ENCODE data around the gene PRKG1. TPM values are rescaled to one million over a fixed set of nuclear protein-coding genes. Genes with fewer than 3 reads are reported as not detected.

PRKG1 gene
- total RNA-seq, 2 donors from 2014 or later, result 17.8 to 31.1 TPM

DNA sequence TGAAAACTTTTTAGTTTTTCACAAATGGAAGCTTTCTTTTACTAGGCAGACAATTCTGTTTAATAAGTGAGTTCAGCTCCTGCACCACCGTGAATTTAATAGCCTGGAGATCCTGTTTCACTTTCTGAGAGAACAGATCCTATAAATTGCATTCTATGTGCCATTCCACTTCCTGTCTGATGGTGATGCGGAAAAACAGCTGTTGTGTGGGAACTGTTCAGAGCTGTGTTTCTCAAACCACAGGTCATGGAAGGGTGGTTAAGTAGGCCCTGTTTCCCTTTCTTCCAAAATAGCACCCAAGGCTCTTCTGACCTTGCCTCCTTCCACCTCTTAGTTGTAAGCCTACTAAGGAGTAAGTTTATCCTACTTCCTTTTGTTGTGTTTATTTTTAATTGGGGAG lies 1142.6 kb downstream of the PRKG1 start:
- no peak for DNase-seq (ENCODE audit: low spot score)
- Histone ChIP-seq H3K4me1 (no peaks in the 10 kb centered on the region), H3K27me3 (no peaks in the 10 kb centered on the region), H3K27ac (no peak overlapping the region), H3K4me3 (no peak overlapping the region), H3K36me3 (no peaks in the 10 kb centered on the region), H3K9me3 (no peaks in the 10 kb centered on the region)
- TF ChIP-seq, protein P1, sequence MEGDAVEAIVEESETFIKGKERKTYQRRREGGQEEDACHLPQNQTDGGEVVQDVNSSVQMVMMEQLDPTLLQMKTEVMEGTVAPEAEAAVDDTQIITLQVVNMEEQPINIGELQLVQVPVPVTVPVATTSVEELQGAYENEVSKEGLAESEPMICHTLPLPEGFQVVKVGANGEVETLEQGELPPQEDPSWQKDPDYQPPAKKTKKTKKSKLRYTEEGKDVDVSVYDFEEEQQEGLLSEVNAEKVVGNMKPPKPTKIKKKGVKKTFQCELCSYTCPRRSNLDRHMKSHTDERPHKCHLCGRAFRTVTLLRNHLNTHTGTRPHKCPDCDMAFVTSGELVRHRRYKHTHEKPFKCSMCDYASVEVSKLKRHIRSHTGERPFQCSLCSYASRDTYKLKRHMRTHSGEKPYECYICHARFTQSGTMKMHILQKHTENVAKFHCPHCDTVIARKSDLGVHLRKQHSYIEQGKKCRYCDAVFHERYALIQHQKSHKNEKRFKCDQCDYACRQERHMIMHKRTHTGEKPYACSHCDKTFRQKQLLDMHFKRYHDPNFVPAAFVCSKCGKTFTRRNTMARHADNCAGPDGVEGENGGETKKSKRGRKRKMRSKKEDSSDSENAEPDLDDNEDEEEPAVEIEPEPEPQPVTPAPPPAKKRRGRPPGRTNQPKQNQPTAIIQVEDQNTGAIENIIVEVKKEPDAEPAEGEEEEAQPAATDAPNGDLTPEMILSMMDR (IDR thresholded peaks at IDR 0.05), result no peak

DNA sequence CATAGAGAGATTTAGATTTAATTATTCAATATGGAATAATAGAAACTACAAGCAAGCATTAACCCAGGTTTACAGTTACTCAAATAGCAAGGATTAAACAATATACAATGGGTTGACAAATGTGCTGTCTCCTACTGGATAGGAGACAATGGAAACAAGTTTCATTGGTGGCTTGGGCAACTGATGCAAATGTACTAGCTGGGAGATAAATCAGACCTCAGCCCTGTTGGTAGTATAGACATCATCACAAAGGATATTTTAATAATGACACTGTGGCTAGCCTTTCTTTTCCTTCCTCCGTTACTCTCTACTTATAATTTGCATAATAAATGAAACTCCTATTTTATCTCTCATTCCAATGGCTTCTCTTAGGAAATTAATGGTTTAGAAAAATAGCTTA lies 1143.2 kb downstream of the PRKG1 start:
- no peaks in the 10 kb centered on the region for H3K9me3 ChIP-seq
- H3K27ac ChIP-seq, result no peak overlapping the region
- no peaks in the 10 kb centered on the region for H3K4me1 ChIP-seq
- H3K36me3 ChIP-seq, result no peaks in the 10 kb centered on the region
- TF ChIP-seq, protein P1 (IDR thresholded peaks at IDR 0.05), result no peak
- no peak overlapping the region for H3K4me3 ChIP-seq
- no peak for DNase-seq (ENCODE audit: low spot score)
- H3K27me3 ChIP-seq, result no peaks in the 10 kb centered on the region

DNA sequence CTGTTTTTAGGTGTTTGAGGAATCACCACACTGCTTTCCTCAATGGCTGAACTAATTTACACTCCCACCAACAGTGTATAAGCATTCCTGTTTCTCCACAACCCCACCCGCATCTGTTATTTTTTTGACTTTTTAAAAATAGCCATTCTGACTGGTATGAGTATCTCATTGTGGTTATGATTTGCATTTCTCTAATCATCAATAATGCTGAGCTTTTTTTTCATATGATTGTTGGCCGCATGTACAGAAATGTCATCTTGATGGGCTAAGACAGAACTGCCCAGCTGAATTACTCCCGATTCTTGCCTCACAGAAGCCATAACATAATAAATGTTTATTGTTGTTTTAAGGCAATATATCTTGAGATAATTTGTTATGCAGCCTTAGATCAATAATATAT lies 1146.7 kb downstream of the PRKG1 start:
- Histone ChIP-seq H3K9me3 (no peaks in the 10 kb centered on the region), H3K27me3 (no peaks in the 10 kb centered on the region), H3K36me3 (no peaks in the 10 kb centered on the region), H3K27ac (no peak overlapping the region), H3K4me3 (no peak overlapping the region), H3K4me1 (no peaks in the 10 kb centered on the region)
- TF ChIP-seq, protein P1 (IDR thresholded peaks at IDR 0.05), result no peak
- no peak for DNase-seq (ENCODE audit: low spot score)

DNA sequence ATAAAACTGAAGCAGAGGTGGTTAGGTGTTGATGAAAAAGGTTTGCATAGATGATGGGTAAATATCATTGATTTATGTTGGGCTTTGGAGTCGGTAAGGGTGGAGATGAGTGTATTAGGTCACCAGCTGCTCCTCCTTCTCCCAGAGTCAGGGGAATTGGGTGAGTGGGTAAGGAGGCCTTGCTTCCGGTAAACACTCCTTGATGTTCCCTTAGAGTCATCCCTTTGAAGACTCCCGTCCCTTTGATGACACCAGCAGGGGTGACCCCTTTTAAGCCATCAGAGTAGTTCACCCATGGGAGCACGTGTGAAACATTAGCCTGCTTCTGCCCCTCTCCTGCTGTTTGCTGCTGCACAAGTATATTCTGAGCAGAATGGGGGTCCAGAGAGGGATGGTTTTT lies 1147.6 kb downstream of the PRKG1 start:
- Histone ChIP-seq H3K4me1 (no peaks in the 10 kb centered on the region), H3K27ac (no peak overlapping the region), H3K36me3 (no peaks in the 10 kb centered on the region), H3K9me3 (no peaks in the 10 kb centered on the region), H3K4me3 (no peak overlapping the region), H3K27me3 (no peaks in the 10 kb centered on the region)
- TF ChIP-seq, protein P1 (IDR thresholded peaks at IDR 0.05), result no peak
- DNase-seq (ENCODE audit: low spot score), result no peak

DNA sequence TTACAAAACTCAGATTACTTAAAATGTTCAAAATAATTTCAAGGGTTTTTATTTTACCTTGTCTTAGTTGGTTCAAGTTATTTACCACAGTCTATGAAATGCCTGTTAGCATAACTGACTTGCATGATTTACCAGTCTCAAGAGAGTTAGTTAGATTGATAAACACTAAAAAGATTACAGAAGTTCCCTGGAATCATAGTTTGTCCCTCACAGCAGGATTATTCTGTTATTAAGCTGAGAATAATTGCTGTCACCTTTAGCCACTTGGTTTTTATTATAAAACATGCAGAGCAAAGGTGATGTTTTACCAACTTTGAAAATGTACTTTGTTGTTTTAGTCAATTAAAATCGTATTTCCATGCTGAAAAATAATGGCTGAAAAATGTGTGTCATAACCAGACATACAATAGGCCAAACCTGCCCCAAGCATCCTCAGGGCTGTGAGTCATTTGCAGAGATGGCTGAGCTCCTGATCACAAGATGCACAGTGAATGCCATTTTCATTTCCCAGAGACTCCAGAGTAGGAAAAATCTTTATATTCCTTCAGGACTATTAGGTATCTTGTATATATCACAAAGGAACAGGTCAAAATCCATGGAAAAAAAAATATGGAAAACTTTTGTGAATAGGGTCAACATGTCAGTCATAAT lies 1152.0 kb downstream of the PRKG1 start:
- Histone ChIP-seq H3K9me3 (no peaks in the 10 kb centered on the region), H3K4me1 (no peaks in the 10 kb centered on the region), H3K27me3 (no peaks in the 10 kb centered on the region), H3K27ac (no peak overlapping the region), H3K36me3 (no peaks in the 10 kb centered on the region), H3K4me3 (no peak overlapping the region)
- TF ChIP-seq, protein P1 (IDR thresholded peaks at IDR 0.05), result no peak
- DNase-seq (ENCODE audit: low spot score), result no peak

DNA sequence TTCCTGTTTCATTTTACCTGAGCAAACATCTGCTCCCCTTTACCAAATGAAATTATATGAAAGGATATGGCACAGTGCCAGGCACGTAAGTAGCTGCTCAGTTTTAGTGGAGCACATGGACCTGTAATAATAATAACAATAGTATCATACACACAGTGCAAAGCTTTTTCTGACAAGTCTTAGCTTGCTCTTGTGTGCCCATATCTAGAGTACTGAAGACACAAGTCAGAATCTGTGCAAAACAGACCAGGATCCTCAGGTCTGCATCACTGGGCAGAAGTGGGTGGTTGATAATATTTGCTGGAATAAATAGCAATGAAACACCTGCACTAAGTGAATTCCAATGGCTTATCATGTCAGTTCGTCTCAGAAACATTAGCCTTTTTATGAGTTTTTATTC lies 1154.3 kb downstream of the PRKG1 start:
- TF ChIP-seq, protein P1 (IDR thresholded peaks at IDR 0.05), result no peak
- Histone ChIP-seq H3K4me1 (peaks cover 0 to 5% of the 10 kb centered on the region in 2 donors), H3K4me3 (no peak overlapping the region), H3K9me3 (no peaks in the 10 kb centered on the region), H3K27ac (no peak overlapping the region), H3K27me3 (no peaks in the 10 kb centered on the region), H3K36me3 (no peaks in the 10 kb centered on the region)
- DNase-seq (ENCODE audit: low spot score), result no peak

All from right atrium auricular region (tissue), 2 donors.